Epidermal melanocyte (primary cell): ENCODE results near the gene CPS1.

Source experiments
- DNase-seq: peaks from one replicate; pipeline ENCODE4 v3.0.0; 2011; ENCODE audit warnings: low spot score; ENCODE audit not compliant: insufficient read length

Gene CPS1

GRCh38 chr2:210556329-210556980, at the start of gene CPS1:
Gene CPS1 (plus strand): TSS chr2:210556599. CDS start chr2:210556734, 135 bp downstream.
- DNase-seq = no peak

- no peak for DNase-seq
Measured at GRCh38 chr2:210515911-210516310, 40.5 kb upstream of the CPS1 start.

- DNase-seq = no peak
Measured at GRCh38 chr2:210517264-210517663, 39.1 kb upstream of the CPS1 start.

DNA sequence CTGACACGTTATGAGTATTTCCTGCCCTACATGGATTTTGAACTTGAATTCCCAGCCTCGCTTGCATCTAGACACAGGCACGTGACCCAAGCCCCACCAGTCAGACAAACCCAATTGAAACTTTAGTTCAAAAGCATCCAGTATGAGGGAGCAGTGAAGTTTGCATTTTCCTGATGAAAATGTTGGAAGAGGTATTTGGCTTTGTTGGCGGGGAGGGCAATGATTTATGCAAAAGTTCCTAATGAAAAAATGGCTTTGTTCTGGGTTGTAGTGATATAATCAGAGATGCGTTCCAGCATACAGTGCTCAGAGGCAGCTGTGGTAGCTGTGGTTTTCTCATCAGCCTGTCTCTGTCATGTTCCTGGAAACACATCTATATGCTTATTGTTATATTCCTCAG, 36.8 kb upstream of the CPS1 start:
- DNase-seq = no peak

DNA sequence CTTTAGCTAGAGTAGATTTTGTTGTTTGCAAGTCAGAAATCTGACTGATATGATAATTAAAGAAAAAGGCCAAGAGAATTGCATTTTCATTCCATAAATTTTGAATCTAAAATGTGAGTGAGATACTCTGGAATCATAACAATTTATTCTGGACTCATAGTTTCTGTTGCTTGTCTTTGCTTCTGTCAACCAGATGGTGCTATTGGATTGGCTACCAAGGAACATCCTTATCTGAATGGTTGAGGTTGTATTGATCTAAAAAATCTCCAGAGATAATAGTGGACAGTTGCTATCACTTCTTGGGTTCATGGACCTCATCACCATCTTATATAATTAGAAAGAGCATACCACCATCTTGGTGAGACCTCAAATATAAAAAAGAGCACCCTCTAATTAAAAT, 34.0 kb upstream of the CPS1 start:
- DNase-seq = no peak

GRCh38 chr2:210523650-210524289, 32.6 kb upstream of the CPS1 start:
- no peak for DNase-seq

DNA sequence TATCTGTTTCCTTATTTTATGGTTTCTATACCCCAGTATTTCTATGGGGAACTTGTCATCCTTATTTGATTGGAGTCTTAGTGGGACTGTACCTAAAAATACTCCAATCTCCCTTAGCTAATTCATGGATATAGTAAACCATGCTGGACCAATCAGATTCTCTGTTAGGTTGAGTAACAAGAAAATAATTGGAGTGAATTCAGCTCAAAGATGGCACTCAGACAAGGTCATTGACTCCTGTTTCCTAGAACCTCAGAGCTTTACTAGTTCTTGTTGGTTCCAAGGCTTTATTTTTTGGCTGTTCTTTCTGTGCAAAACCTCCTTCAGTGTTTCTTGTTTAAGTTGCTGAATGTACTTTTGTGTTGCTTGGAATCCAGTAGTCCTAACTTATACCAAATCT, 31.9 kb upstream of the CPS1 start:
- no peak for DNase-seq

GRCh38 chr2:210527286-210527685, 29.1 kb upstream of the CPS1 start:
- no peak for DNase-seq

GRCh38 chr2:210528716-210529115, 27.7 kb upstream of the CPS1 start:
- DNase-seq = no peak

DNA sequence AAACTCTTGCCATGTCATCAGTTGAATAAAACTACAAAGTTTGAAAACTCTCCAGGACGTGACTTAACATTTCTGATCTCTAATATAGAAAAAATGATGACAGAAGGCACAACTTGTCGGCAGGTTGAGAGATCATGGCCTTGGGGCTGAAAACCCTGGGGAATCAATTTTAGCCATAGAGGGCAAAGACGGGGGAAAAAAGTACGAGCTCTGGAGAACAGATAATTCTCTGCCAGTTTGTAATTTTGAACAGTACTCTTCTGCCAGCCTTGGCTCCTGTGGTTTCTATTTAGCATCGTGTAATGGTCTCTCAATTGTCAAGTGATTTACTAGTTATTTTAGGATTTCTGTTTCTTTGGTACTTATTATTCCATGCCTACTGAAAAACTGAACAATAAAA, 25.3 kb upstream of the CPS1 start:
- DNase-seq = no peak

DNA sequence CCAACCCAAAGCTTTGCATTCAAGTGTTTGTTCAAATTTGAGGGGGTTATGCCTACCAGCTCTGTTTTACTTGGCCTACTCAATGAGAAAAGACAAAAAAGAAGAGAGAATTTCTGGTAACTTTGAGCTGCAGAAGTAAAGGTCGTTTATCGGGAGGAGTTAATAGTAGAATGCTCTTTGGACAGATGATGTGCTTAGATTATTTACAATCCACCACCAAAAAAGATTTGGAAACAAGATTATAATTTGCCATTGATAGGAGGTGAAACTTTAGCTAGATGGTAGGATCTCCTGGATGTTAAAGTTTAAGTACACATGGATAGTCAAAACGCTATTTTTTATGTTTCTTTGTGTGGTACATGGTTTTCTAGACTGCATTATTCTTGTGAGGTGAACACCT, 24.9 kb upstream of the CPS1 start:
- no peak for DNase-seq

- DNase-seq = no peak
Measured at GRCh38 chr2:210533389-210533788, 23.0 kb upstream of the CPS1 start.

GRCh38 chr2:210534879-210535278, 21.5 kb upstream of the CPS1 start:
- DNase-seq = no peak

GRCh38 chr2:210536973-210537650, 19.3 kb upstream of the CPS1 start:
- no peak for DNase-seq

DNA sequence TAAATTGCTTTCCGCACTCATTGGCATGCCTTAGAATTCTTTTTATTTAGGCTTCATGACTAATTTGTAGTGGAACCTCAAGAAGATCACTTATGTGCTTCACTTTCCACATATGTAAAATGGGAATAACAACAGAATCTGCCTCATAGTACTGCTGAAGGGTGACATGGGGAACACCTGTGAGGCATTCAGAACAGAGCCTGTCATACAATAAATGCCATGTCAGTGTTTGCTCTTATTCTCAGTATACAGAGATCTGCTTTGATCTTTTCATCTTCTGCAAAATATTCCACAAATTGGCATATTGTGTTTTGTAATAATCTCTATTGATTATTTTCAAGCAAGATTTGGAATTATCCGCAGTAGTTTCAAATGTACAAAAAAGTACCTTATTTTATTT, 17.4 kb upstream of the CPS1 start:
- DNase-seq = no peak

GRCh38 chr2:210539578-210540416, 16.6 kb upstream of the CPS1 start:
- DNase-seq = no peak

GRCh38 chr2:210540471-210540870, 15.9 kb upstream of the CPS1 start:
- no peak for DNase-seq

GRCh38 chr2:210540900-210541289, 15.5 kb upstream of the CPS1 start:
- DNase-seq = no peak

DNA sequence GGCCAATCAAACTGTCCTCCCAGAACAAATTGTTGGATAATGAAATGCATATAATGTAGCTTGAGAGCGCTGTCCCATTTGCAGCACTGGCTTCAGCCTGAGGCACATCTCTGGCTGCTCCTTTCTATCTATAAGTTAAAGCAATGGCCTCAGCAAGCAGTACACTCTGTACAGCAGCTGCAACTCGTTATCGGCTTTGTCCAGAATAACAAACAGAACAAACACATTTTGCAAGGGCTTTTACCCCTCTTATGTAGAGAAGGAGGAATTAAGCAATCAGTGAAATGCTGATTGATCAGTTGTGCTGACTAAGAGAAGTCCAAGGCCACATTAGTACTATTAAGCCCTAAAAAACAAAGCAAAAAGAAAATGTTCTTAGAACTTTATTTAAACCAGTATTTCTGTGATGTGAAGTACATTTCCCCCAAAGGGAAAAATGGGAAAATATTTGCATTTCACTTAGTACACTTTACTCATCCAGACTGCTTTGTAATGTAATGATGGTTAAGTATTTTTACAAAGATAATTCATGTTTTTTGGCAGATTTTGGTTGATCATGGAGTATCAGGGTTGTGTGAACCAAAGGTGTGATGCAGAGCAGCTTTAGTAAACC, 15.0 kb upstream of the CPS1 start:
- DNase-seq = no peak

GRCh38 chr2:210544007-210544590, 12.3 kb upstream of the CPS1 start:
- no peak for DNase-seq

DNA sequence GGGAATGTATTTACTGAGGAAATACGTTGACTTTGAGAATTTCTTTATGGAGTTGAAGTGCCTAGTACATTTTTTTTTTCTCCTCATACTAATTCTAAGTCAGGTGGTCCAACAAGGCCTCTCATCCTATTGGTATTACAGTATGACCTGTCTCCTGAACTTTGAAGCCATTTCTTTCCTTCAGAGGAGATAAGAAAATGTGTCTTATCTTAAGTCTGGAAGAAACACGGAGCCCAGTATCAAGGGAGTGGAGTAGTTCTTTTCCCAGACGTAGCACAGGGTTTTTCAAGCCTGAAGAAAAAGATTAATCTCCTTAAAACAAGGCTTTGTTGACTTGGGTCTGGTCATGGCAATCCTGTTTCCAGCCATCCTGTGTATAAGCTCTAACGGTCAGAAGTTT, 11.6 kb upstream of the CPS1 start:
- DNase-seq = no peak
